CD4-positive, alpha-beta T cell (primary cell): ENCODE measurements around the gene ACSL4. TPM values are rescaled to one million over a fixed set of nuclear protein-coding genes. Genes with fewer than 3 reads are reported as not detected.
"Not testable (repeated sequence)": the region's sequence is repeated elsewhere in the genome, so short reads cannot be mapped to it uniquely, and the experiment has no call there.

Experiments
- ATAC-seq: fragments of 200-7000 bp; cut with Tn5 transposase; one replicate; pipeline ENCODE4 v1.10.0; 2022; ENCODE audit warnings: mild to moderate bottlenecking; ENCODE audit not compliant: poor library complexity
- CTCF ChIA-PET: fragments of 350-600 bp; sonication (Branson Sonifier 250); formaldehyde crosslinking; loops from one replicate; lab custom pipeline; 2021; ENCODE audit warnings: antibody characterized with exemption, inconsistent platforms; lab: Charles Lee
- POLR2A ChIA-PET: fragments of 350-600 bp; sonication (Branson Sonifier 250); formaldehyde crosslinking; loops from one replicate; lab custom pipeline; 2021; ENCODE audit warnings: antibody characterized with exemption, inconsistent platforms; lab: Charles Lee
- DNase-seq, 14 experiments: peaks; one replicate each; pipeline ENCODE4 v3.0.0-alpha.2; 2013 to 2020; ENCODE audit warnings: mixed read lengths in 2 of 14
- H3K27ac ChIP-seq, 2 donors: one replicate each; pipeline versions ENCODE4 v1.5.1 to v1.7.0; 2013; ENCODE audit warnings: low read length in 2 of 2, low read depth in 1 of 2, mild to moderate bottlenecking in 1 of 2
- H3K27me3 ChIP-seq, 2 experiments: 1 replicate in 1 of 2; 2 replicates in 1 of 2; pipeline versions ENCODE4 v1.6.1 to v1.7.0; 2013; ENCODE audit warnings: low read length in 2 of 2, control low read depth in 1 of 2, mild to moderate bottlenecking in 1 of 2, moderate library complexity in 1 of 2; ENCODE audit not compliant: insufficient read depth in 2 of 2, control insufficient read depth in 1 of 2
- H3K36me3 ChIP-seq: one replicate; pipeline ENCODE4 v1.6.1; 2013; ENCODE audit warnings: low read length, control low read depth; ENCODE audit not compliant: insufficient read depth
- H3K4me1 ChIP-seq: one replicate; pipeline ENCODE4 v1.6.1; 2013; ENCODE audit warnings: low read length, control low read depth; ENCODE audit not compliant: insufficient read depth
- H3K4me3 ChIP-seq: one replicate; pipeline ENCODE4 v1.5.1; 2013; ENCODE audit warnings: mild to moderate bottlenecking, low read length, moderate library complexity
- H3K9me3 ChIP-seq, 2 experiments: 1 replicate in 1 of 2; 2 replicates in 1 of 2; pipeline versions ENCODE4 v1.6.1 to v1.7.0; 2013; ENCODE audit warnings: low read length in 2 of 2, mild to moderate bottlenecking in 2 of 2, control low read depth in 1 of 2, moderate library complexity in 1 of 2; ENCODE audit not compliant: control insufficient read depth in 1 of 2, insufficient read depth in 1 of 2
- H3K27ac Mint-ChIP-seq: one replicate; pipeline ENCODE4 v1.8.0; 2020; ENCODE audit warnings: mixed read lengths
- H3K27me3 Mint-ChIP-seq: one replicate; pipeline ENCODE4 v1.8.0; 2021; ENCODE audit warnings: mixed read lengths
- H3K36me3 Mint-ChIP-seq: one replicate; pipeline ENCODE4 v1.8.0; 2021; ENCODE audit warnings: low read depth, mixed read lengths
- H3K4me1 Mint-ChIP-seq: one replicate; pipeline ENCODE4 v1.8.0; 2021; ENCODE audit warnings: low read depth, mixed read lengths
- H3K4me3 Mint-ChIP-seq: one replicate; pipeline ENCODE4 v1.8.0; 2020; ENCODE audit warnings: mild to moderate bottlenecking, mixed read lengths
- H3K9me3 Mint-ChIP-seq: one replicate; pipeline ENCODE4 v1.8.0; 2020; ENCODE audit warnings: mixed read lengths
- intact Hi-C, 2 experiments: fragments of 100-400 bp; cut with DNase I in 1 of 2; cut with micrococcal nuclease in 1 of 2; formaldehyde crosslinking; loops; one replicate each; pipeline versions ENCODE4 v1.15.1 to v1.9.0; 2023 to 2025; cut with DNase I, micrococcal nuclease
- total RNA-seq, 174 experiments: library from RNA in 2 of 174; stranded (reverse) in 2 of 174; gene quantifications; one replicate each; pipeline ENCODE4 v1.2.3 and lab custom pipeline; 2021 to 2026
- TF ChIP-seq, protein P1 (sequence below): fragments of 200-600 bp; IDR thresholded peaks from one replicate; pipeline ENCODE4 v1.8.0; 2022; ENCODE audit warnings: antibody characterized with exemption, mild to moderate bottlenecking

ACSL4 gene
- total RNA-seq, 2 experiments from 2014 or later = 11.1 to 14.5 TPM

DNA sequence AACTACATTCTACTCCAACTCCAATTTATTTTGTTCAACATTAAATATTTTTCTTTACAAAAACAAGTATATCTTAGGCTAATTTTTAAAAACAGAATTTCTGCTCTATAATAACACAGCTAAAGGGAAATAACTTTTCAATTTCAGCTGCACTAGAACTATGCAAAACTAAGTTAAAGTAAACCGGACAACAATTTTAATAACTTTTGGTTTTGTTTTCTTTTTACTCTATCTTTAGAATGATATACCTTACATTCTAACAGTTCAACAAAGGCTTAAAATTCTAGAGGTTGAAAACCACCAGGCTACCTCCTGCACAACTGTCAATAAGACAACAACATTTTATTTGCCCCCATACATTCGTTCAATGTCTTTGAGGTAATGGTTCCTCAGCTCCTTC lies 89.4 kb downstream of the ACSL4 start:
- intact Hi-C loops = no loop called here
- Mint-ChIP-seq H3K36me3 (peaks cover 14% of the 10 kb centered on the region), H3K9me3 (no peaks in the 10 kb centered on the region), H3K4me3 (no peak overlapping the region), H3K4me1 (no peaks in the 10 kb centered on the region), H3K27ac (no peak overlapping the region), H3K27me3 (no peaks in the 10 kb centered on the region)
- H3K4me3 ChIP-seq = no peak overlapping the region
- TF ChIP-seq, protein P1, sequence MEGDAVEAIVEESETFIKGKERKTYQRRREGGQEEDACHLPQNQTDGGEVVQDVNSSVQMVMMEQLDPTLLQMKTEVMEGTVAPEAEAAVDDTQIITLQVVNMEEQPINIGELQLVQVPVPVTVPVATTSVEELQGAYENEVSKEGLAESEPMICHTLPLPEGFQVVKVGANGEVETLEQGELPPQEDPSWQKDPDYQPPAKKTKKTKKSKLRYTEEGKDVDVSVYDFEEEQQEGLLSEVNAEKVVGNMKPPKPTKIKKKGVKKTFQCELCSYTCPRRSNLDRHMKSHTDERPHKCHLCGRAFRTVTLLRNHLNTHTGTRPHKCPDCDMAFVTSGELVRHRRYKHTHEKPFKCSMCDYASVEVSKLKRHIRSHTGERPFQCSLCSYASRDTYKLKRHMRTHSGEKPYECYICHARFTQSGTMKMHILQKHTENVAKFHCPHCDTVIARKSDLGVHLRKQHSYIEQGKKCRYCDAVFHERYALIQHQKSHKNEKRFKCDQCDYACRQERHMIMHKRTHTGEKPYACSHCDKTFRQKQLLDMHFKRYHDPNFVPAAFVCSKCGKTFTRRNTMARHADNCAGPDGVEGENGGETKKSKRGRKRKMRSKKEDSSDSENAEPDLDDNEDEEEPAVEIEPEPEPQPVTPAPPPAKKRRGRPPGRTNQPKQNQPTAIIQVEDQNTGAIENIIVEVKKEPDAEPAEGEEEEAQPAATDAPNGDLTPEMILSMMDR = no peak
- ChIA-PET CTCF (no interaction called here), POLR2A (no interaction called here)
- no peak for ATAC-seq
- DNase-seq = no peak
- no peaks in the 10 kb centered on the region for H3K36me3 ChIP-seq
- H3K9me3 ChIP-seq = no peaks in the 10 kb centered on the region
- H3K27me3 ChIP-seq = no peaks in the 10 kb centered on the region
- H3K4me1 ChIP-seq = no peaks in the 10 kb centered on the region
- no peak overlapping the region for H3K27ac ChIP-seq

DNA sequence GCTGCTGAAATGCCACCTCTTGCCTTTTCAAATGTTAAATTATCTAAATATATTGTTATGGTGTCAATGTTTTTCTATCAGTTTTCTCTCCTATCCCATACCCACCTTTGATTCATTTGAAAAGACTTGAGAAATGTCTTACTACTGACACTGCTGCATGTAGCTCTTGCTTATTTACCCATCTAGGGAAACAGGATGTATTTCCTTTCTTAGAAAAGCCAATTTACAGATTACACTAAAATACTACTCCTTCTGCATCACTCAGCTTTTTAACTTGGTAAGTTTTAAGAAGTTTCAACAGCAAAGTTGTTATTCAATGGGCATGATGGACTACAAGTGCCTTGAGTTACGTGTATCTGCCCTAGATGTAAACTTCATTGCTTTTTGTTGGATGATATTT lies 94.9 kb downstream of the ACSL4 start:
- H3K36me3 ChIP-seq = no peaks in the 10 kb centered on the region
- intact Hi-C loops = no loop called here
- no peaks in the 10 kb centered on the region for H3K27me3 ChIP-seq
- TF ChIP-seq, protein P1 = no peak
- Mint-ChIP-seq H3K27me3 (no peaks in the 10 kb centered on the region), H3K4me1 (no peaks in the 10 kb centered on the region), H3K9me3 (no peaks in the 10 kb centered on the region), H3K36me3 (peaks cover 14% of the 10 kb centered on the region), H3K27ac (no peak overlapping the region), H3K4me3 (no peak overlapping the region)
- H3K4me1 ChIP-seq = no peaks in the 10 kb centered on the region
- POLR2A ChIA-PET = no interaction called here
- H3K27ac ChIP-seq = no peak overlapping the region
- ATAC-seq = no peak
- no peaks in the 10 kb centered on the region for H3K9me3 ChIP-seq
- H3K4me3 ChIP-seq = no peak overlapping the region
- CTCF ChIA-PET = no interaction called here
- DNase-seq = no peak

DNA sequence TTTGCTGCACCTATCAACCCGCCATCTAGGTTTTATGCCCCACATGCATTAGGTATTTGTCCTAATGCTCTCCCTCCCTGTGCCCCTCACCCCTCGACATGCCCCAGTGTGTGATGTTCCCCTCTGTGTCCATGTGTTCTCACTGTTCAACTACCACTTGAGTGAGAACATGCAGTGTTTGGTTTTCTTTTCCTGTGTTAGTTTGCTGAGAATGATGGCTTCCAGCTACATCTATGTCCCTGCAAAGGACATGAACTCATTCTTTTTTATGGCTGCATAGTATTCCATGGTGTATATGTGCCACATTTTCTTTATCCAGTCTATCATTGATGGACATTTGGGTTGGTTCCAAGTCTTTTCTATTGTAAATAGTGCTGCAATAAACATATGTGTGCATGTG lies 95.6 kb downstream of the ACSL4 start:
- ATAC-seq, CTCF ChIA-PET, H3K4me1 ChIP-seq, DNase-seq, H3K4me3 ChIP-seq, H3K27ac Mint-ChIP-seq, H3K27me3 ChIP-seq, H3K36me3 ChIP-seq, H3K4me3 Mint-ChIP-seq, H3K9me3 Mint-ChIP-seq, H3K27me3 Mint-ChIP-seq, POLR2A ChIA-PET, intact Hi-C loops, H3K9me3 ChIP-seq, H3K4me1 Mint-ChIP-seq, H3K27ac ChIP-seq: not testable (repeated sequence)
- H3K36me3 Mint-ChIP-seq = peaks cover 14% of the 10 kb centered on the region

DNA sequence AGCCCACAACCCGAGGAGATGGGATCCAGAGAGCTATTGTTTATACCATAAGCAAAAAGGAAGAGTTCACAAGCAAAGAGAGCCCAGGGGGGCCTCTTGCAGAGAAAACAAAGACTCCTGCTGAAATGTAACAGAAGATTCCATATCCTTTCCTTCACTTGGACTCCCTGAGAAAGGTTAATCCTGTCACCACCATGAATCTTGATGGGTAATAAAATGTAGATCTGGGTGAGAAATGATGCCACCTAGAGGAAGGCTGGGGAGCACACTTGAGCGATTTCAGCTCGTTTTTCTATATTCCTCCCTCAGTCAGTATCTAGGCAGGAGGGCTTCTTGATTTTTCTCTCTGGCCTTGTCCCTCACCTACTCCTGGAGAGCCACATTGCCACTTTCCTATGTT lies 97.9 kb downstream of the ACSL4 start:
- H3K27ac Mint-ChIP-seq = no peak overlapping the region
- peak in 2 of 14 experiments; percentile 8 to 10 for DNase-seq
- H3K4me3 Mint-ChIP-seq = no peak overlapping the region
- ATAC-seq = no peak
- no peaks in the 10 kb centered on the region for H3K4me1 Mint-ChIP-seq
- TF ChIP-seq, protein P1 = peak; percentile 30
- ChIA-PET POLR2A (no interaction called here), CTCF (interaction anchor here (1.5 kb wide), 1 partner anchor 150 kb away, joined by 7 read pairs; no protein-coding TSS in a partner anchor)
- peaks cover 10% of the 10 kb centered on the region for H3K36me3 Mint-ChIP-seq
- Histone ChIP-seq H3K36me3 (no peaks in the 10 kb centered on the region), H3K4me1 (no peaks in the 10 kb centered on the region), H3K4me3 (no peak overlapping the region), H3K27ac (no peak overlapping the region), H3K27me3 (no peaks in the 10 kb centered on the region), H3K9me3 (no peaks in the 10 kb centered on the region)
- intact Hi-C loops = no loop called here
- no peaks in the 10 kb centered on the region for H3K9me3 Mint-ChIP-seq
- no peaks in the 10 kb centered on the region for H3K27me3 Mint-ChIP-seq
